ENCODE results near the gene HNF1A. TPM values are rescaled to one million over a fixed set of nuclear protein-coding genes. Genes with fewer than 3 reads are reported as not detected.

HNF1A gene
- total and polyA plus RNA-seq, 9 of the 15 experiments (the other 6 are each of a cell fraction or from before 2014, with no cell fraction given), result not detected

DNA sequence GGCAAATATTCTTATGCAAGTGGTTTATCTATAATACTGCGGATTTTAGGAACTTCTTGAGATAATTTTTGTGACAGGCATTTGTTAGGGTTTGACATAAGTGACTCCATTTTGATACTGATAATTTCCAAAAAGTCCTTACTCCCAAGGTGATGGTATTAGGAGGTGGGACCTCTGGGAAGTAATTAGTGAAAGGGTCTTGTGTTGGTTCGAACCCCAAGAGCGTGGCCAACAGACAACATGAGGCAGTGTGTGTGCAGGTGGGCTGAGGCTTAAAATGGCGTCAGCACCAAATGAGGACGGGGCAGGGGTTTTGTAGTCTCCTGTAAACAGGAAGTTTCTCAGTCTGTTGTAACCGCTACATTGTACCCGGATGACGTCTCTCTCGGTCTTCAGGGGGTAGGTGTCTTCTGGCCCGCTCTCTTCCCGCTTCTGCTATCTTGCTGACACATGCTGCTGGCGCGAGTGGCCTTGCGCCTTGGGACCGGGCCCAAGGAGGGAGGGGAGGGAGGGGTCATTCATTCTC is 39.7 kb downstream of the HNF1A start (continued):
- TF ChIP-seq, protein P1, sequence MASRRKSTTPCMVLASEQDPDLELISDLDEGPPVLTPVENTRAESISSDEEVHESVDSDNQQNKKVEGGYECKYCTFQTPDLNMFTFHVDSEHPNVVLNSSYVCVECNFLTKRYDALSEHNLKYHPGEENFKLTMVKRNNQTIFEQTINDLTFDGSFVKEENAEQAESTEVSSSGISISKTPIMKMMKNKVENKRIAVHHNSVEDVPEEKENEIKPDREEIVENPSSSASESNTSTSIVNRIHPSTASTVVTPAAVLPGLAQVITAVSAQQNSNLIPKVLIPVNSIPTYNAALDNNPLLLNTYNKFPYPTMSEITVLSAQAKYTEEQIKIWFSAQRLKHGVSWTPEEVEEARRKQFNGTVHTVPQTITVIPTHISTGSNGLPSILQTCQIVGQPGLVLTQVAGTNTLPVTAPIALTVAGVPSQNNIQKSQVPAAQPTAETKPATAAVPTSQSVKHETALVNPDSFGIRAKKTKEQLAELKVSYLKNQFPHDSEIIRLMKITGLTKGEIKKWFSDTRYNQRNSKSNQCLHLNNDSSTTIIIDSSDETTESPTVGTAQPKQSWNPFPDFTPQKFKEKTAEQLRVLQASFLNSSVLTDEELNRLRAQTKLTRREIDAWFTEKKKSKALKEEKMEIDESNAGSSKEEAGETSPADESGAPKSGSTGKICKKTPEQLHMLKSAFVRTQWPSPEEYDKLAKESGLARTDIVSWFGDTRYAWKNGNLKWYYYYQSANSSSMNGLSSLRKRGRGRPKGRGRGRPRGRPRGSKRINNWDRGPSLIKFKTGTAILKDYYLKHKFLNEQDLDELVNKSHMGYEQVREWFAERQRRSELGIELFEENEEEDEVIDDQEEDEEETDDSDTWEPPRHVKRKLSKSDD (conservative IDR thresholded peaks at IDR 0.05; ENCODE audit: low read length), result no peak
- TF ChIP-seq, protein P2, sequence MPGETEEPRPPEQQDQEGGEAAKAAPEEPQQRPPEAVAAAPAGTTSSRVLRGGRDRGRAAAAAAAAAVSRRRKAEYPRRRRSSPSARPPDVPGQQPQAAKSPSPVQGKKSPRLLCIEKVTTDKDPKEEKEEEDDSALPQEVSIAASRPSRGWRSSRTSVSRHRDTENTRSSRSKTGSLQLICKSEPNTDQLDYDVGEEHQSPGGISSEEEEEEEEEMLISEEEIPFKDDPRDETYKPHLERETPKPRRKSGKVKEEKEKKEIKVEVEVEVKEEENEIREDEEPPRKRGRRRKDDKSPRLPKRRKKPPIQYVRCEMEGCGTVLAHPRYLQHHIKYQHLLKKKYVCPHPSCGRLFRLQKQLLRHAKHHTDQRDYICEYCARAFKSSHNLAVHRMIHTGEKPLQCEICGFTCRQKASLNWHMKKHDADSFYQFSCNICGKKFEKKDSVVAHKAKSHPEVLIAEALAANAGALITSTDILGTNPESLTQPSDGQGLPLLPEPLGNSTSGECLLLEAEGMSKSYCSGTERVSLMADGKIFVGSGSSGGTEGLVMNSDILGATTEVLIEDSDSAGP (CRISPR knock-in tag; IDR thresholded peaks at IDR 0.05), result no peak
- no peak for TF ChIP-seq MCM5 (IDR thresholded peaks at IDR 0.05; ENCODE audit: low read depth)
- no peak for TF ChIP-seq HDAC2 (IDR thresholded peaks at IDR 0.05)
- TF ChIP-seq, protein P3, sequence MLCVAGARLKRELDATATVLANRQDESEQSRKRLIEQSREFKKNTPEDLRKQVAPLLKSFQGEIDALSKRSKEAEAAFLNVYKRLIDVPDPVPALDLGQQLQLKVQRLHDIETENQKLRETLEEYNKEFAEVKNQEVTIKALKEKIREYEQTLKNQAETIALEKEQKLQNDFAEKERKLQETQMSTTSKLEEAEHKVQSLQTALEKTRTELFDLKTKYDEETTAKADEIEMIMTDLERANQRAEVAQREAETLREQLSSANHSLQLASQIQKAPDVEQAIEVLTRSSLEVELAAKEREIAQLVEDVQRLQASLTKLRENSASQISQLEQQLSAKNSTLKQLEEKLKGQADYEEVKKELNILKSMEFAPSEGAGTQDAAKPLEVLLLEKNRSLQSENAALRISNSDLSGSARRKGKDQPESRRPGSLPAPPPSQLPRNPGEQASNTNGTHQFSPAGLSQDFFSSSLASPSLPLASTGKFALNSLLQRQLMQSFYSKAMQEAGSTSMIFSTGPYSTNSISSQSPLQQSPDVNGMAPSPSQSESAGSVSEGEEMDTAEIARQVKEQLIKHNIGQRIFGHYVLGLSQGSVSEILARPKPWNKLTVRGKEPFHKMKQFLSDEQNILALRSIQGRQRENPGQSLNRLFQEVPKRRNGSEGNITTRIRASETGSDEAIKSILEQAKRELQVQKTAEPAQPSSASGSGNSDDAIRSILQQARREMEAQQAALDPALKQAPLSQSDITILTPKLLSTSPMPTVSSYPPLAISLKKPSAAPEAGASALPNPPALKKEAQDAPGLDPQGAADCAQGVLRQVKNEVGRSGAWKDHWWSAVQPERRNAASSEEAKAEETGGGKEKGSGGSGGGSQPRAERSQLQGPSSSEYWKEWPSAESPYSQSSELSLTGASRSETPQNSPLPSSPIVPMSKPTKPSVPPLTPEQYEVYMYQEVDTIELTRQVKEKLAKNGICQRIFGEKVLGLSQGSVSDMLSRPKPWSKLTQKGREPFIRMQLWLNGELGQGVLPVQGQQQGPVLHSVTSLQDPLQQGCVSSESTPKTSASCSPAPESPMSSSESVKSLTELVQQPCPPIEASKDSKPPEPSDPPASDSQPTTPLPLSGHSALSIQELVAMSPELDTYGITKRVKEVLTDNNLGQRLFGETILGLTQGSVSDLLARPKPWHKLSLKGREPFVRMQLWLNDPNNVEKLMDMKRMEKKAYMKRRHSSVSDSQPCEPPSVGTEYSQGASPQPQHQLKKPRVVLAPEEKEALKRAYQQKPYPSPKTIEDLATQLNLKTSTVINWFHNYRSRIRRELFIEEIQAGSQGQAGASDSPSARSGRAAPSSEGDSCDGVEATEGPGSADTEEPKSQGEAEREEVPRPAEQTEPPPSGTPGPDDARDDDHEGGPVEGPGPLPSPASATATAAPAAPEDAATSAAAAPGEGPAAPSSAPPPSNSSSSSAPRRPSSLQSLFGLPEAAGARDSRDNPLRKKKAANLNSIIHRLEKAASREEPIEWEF (CRISPR knock-in tag; IDR thresholded peaks at IDR 0.05), result peak; percentile 97
- TF ChIP-seq STAT5A (IDR thresholded peaks at IDR 0.05; ENCODE audit: borderline replicate concordance, low read length), result no peak
- TF ChIP-seq L3MBTL2 (IDR thresholded peaks at IDR 0.05), result peak; percentile 52; the same call in 1 of the 2 replicates
- no peak for TF ChIP-seq ZNF263 (CRISPR knock-in tag; IDR thresholded peaks at IDR 0.05; ENCODE audit: borderline replicate concordance)
- no peak for TF ChIP-seq MAFF (IDR thresholded peaks at IDR 0.05; ENCODE audit: low read length)
- TF ChIP-seq SMARCC2 (IDR thresholded peaks at IDR 0.05; ENCODE audit: low read depth), result no peak
- TF ChIP-seq, protein P4, sequence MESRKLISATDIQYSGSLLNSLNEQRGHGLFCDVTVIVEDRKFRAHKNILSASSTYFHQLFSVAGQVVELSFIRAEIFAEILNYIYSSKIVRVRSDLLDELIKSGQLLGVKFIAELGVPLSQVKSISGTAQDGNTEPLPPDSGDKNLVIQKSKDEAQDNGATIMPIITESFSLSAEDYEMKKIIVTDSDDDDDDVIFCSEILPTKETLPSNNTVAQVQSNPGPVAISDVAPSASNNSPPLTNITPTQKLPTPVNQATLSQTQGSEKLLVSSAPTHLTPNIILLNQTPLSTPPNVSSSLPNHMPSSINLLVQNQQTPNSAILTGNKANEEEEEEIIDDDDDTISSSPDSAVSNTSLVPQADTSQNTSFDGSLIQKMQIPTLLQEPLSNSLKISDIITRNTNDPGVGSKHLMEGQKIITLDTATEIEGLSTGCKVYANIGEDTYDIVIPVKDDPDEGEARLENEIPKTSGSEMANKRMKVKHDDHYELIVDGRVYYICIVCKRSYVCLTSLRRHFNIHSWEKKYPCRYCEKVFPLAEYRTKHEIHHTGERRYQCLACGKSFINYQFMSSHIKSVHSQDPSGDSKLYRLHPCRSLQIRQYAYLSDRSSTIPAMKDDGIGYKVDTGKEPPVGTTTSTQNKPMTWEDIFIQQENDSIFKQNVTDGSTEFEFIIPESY (CRISPR knock-in tag; IDR thresholded peaks at IDR 0.05), result peak; percentile 95
- TF ChIP-seq, protein P5, sequence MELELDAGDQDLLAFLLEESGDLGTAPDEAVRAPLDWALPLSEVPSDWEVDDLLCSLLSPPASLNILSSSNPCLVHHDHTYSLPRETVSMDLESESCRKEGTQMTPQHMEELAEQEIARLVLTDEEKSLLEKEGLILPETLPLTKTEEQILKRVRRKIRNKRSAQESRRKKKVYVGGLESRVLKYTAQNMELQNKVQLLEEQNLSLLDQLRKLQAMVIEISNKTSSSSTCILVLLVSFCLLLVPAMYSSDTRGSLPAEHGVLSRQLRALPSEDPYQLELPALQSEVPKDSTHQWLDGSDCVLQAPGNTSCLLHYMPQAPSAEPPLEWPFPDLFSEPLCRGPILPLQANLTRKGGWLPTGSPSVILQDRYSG (tag; conservative IDR thresholded peaks at IDR 0.05; ENCODE audit: low read depth), result peak; percentile 99
- peak; percentile 75; the same call in 1 of the 2 replicates for TF ChIP-seq ZNF347 (CRISPR knock-in tag; IDR thresholded peaks at IDR 0.05; ENCODE audit: low read depth)
- TF ChIP-seq KDM4B (IDR thresholded peaks at IDR 0.05; ENCODE audit: borderline replicate concordance in 2 of 2, low read depth in 1 of 2), result no peak

All from K562 (cell line).